Activated T-cell treated with anti-CD3 and anti-CD28 coated beads for 1 hour (primary cell): ENCODE data around the gene ARSI.

Source experiments
- DNase-seq: peaks from one replicate; pipeline ENCODE4 v3.0.0-alpha.2; 2020; ENCODE audit warnings: low read depth

The ARSI gene

GRCh38 chr5:150293091-150293941, 9.4 kb downstream of the ARSI start:
- no peak for DNase-seq

GRCh38 chr5:150291388-150292385, 11.0 kb downstream of the ARSI start:
- DNase-seq = no peak

- no peak for DNase-seq
Observed at GRCh38 chr5:150289551-150290390, 12.9 kb downstream of the ARSI start, which contains the start of gene CAMK2A. TSS of gene CAMK2A (minus strand) at chr5:150289773. CDS start at chr5:150289625, 148 bp downstream.

- no peak for DNase-seq
Observed at GRCh38 chr5:150288791-150289190, 13.9 kb downstream of the ARSI start.

GRCh38 chr5:150288361-150288760, 14.3 kb downstream of the ARSI start:
- no peak for DNase-seq

GRCh38 chr5:150286820-150287219, 15.9 kb downstream of the ARSI start:
- DNase-seq = no peak

GRCh38 chr5:150285114-150285513, 17.6 kb downstream of the ARSI start:
- DNase-seq = no peak

- no peak for DNase-seq
Observed at GRCh38 chr5:150284311-150284710, 18.4 kb downstream of the ARSI start.

GRCh38 chr5:150283904-150284303, 18.8 kb downstream of the ARSI start:
- DNase-seq = no peak

- DNase-seq = no peak
Observed at GRCh38 chr5:150281987-150282386, 20.7 kb downstream of the ARSI start.

GRCh38 chr5:150279330-150280020, 23.2 kb downstream of the ARSI start:
- DNase-seq = no peak

GRCh38 chr5:150278916-150279315, 23.8 kb downstream of the ARSI start:
- no peak for DNase-seq

- no peak for DNase-seq
Observed at GRCh38 chr5:150278046-150278730, 24.5 kb downstream of the ARSI start.

- DNase-seq = no peak
Observed at GRCh38 chr5:150277043-150277442, 25.7 kb downstream of the ARSI start.

GRCh38 chr5:150274811-150275210, 27.9 kb downstream of the ARSI start:
- DNase-seq = no peak

- no peak for DNase-seq
Observed at GRCh38 chr5:150272531-150272930, 30.2 kb downstream of the ARSI start.

- DNase-seq = no peak
Observed at GRCh38 chr5:150271923-150272322, 30.8 kb downstream of the ARSI start.

- DNase-seq = no peak
Observed at GRCh38 chr5:150271296-150271692, 31.4 kb downstream of the ARSI start.

- no peak for DNase-seq
Observed at GRCh38 chr5:150270541-150271295, 32.0 kb downstream of the ARSI start.

GRCh38 chr5:150266871-150267291, 35.8 kb downstream of the ARSI start:
- DNase-seq = no peak
